ENCODE measurements around the gene ZNF248.
"Not testable (repeated sequence)": the region's sequence is repeated elsewhere in the genome, so short reads cannot be mapped to it uniquely, and the experiment has no call there.

ZNF248 gene

DNA sequence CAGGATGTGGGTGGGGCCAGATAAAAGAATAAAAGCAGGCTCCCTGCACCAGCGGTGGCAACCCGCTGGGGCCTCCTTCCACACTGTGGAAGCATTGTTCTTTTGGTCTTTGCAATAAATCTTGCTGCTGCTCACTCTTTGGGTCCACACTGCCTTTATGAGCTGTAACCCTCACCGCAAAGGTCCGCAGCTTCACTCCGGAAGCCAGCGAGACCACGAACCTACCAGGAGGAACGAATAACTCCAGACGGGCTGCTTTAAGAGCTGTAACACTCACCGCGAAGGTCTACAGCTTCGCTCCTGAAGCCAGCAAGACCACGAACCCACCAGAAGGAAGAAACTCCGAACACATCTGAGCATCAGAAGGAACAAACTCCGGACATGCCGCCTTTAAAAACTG lies 119.2 kb downstream of the ZNF248 start:
- not testable (repeated sequence) for DNase-seq

DNA sequence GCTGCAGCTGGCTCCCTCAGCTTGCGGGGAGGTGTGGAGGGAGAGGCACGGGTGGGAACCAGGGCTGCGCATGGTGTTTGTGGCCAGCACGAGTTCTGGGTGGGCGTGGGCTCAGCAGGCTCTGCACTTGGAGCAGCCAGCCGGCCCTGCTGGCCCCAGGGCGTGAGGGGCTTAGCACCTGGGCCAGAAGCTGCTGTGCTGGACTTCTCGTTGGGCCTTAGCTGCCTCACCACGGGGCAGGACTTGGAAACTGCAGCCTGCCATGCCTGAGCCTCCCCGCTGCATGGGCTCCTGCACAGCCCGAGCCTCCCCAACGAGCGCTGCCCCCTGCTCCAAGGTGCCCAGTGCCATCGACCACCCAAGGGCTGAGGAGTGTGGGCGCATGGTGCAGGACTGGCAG lies 120.1 kb downstream of the ZNF248 start:
- DNase-seq = no peak

DNA sequence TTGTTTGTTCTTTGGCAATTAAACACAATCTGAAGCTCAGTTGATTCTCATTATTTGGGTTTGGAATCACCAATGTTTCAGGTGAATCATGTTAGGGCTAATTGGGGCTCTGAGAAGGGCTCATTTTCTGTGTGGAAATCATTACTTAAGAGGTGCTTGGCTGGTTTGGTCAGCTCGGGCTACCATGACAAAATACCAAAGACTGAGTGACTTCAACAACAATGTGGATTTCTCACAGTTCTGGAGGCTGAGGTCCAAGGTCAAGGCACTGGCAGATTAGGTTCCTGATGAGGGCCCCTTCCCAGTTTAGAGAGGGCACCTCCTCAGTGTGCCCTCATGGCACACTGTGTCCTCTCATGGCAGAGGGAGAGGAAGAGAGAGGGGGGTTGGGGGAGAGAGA lies 121.3 kb downstream of the ZNF248 start:
- no peak for DNase-seq

DNA sequence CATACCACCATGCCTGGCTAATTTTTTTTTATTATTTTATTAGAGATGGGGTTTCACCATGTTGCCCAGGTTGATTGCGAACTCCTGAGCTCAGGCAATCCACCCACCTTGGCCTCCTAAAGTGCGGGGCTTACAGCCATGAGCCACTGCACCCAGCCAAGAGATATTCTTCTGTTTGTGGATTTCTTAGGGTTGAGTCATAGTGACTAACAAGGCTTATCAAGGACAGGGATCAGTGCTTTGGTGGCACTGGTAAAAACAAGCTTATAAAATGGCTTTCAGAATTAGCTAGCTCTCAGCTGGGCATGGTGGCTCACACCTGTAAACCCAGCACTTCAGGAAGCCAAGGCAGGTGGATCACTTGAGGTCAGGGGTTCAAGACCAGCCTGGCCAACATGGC lies 122.4 kb downstream of the ZNF248 start:
- DNase-seq = no peak
